Measurements from ENCODE around the gene DCAF17.
A peak's percentile ranks its signal among the peaks of the same experiment; 100 is the strongest.

DCAF17 gene

DNA sequence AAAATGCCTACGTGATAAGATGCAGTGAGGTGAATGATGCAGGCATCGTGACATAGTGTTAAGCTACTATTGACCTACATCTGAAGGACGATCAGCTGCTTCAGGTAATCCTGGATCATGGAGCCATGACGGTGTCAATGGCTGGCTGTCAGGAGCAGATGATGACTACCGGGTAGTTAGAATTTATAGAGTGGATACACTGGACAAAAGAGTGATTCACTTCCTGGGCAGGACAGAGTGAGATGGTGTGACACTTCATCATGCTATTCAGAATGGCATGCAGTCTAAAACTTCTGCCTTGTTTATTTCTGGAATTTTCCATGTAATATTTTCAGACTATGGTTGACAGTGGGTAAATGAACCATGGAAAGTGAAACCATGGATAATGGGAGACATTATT is 29.8 kb upstream of the DCAF17 start:
- no peak overlapping the region for H3K4me3 ChIP-seq (ENCODE audit: low read depth, low read length)
- no peak for DNase-seq (ENCODE audit: low read depth)
- TF ChIP-seq, protein P1, sequence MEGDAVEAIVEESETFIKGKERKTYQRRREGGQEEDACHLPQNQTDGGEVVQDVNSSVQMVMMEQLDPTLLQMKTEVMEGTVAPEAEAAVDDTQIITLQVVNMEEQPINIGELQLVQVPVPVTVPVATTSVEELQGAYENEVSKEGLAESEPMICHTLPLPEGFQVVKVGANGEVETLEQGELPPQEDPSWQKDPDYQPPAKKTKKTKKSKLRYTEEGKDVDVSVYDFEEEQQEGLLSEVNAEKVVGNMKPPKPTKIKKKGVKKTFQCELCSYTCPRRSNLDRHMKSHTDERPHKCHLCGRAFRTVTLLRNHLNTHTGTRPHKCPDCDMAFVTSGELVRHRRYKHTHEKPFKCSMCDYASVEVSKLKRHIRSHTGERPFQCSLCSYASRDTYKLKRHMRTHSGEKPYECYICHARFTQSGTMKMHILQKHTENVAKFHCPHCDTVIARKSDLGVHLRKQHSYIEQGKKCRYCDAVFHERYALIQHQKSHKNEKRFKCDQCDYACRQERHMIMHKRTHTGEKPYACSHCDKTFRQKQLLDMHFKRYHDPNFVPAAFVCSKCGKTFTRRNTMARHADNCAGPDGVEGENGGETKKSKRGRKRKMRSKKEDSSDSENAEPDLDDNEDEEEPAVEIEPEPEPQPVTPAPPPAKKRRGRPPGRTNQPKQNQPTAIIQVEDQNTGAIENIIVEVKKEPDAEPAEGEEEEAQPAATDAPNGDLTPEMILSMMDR (IDR thresholded peaks at IDR 0.05; ENCODE audit: insufficient read depth, low read depth, low read length, missing control alignments): no peak

- DNase-seq (ENCODE audit: low read depth): peak; percentile 45
- H3K4me3 ChIP-seq (ENCODE audit: low read depth, low read length): no peak overlapping the region
- TF ChIP-seq, protein P1 (IDR thresholded peaks at IDR 0.05; ENCODE audit: insufficient read depth, low read depth, low read length, missing control alignments): no peak
Measured at GRCh38 chr2:171404719-171405118, 29.3 kb upstream of the DCAF17 start.

GRCh38 chr2:171405546-171405945 is 28.5 kb upstream of the DCAF17 start:
- TF ChIP-seq, protein P1 (IDR thresholded peaks at IDR 0.05; ENCODE audit: insufficient read depth, low read depth, low read length, missing control alignments): no peak
- H3K4me3 ChIP-seq (ENCODE audit: low read depth, low read length): no peak overlapping the region

GRCh38 chr2:171406044-171406443 is 28.0 kb upstream of the DCAF17 start:
- H3K4me3 ChIP-seq (ENCODE audit: low read depth, low read length): no peak overlapping the region
- TF ChIP-seq, protein P1 (IDR thresholded peaks at IDR 0.05; ENCODE audit: insufficient read depth, low read depth, low read length, missing control alignments): no peak
- peak; percentile 77 for DNase-seq (ENCODE audit: low read depth)

More at GRCh38 chr2:171405546-171405945, 28.5 kb upstream of the DCAF17 start:
- DNase-seq (ENCODE audit: low read depth): no peak

GRCh38 chr2:171407030-171407675 is 26.9 kb upstream of the DCAF17 start:
- TF ChIP-seq, protein P1 (IDR thresholded peaks at IDR 0.05; ENCODE audit: insufficient read depth, low read depth, low read length, missing control alignments): no peak
- DNase-seq (ENCODE audit: low read depth): peak; percentile 88
- H3K4me3 ChIP-seq (ENCODE audit: low read depth, low read length): no peak overlapping the region; the same call in 1 of the 2 replicates

DNA sequence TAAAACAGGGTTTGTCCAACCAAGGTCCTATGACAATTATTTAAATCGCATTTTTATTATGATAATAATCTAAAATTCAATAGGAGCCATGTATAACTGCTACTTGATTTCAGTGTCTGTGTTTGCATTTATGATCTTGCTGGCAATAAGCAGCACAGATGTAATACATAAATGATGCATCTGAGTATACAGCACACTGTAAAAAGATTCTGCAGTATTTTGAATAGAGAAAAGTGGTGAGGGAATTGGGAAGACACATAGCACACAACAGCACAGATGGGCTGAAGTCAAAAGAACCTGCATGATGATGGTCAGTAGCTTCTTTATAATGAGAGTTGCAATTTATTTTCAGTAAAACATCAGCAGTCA is 26.4 kb upstream of the DCAF17 start:
- no peak for DNase-seq (ENCODE audit: low read depth)
- H3K4me3 ChIP-seq (ENCODE audit: low read depth, low read length): no peak overlapping the region; the same call in 1 of the 2 replicates
- TF ChIP-seq, protein P1 (IDR thresholded peaks at IDR 0.05; ENCODE audit: insufficient read depth, low read depth, low read length, missing control alignments): no peak

DNA sequence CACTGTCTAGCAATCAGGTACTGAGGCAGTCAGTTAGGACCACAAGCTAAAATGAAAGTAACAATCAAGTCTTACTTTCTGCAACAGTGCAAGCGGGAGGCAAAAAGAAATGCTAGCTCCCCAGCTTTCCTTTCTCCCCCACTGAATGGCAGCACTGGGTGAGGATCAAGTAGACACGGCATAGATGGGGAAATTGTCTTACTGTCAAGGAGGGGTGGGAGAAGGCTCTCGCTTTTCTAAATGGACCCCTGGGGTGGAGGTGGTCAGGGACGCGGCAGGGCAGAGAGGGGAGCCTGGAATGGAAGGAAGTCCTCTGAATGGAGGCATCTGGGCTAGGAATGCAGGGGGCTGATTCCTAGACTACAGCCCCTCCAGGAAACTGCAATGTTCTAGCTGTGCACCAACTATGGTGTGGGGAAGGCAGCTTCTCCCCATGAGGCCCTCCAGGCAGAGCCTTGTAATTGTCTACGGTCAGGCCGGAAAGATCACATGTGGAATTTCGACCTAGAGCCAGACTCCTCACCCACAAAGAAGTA is 24.5 kb upstream of the DCAF17 start:
- no peak for DNase-seq (ENCODE audit: low read depth)
- TF ChIP-seq, protein P1 (IDR thresholded peaks at IDR 0.05; ENCODE audit: insufficient read depth, low read depth, low read length, missing control alignments): no peak
- no peak overlapping the region for H3K4me3 ChIP-seq (ENCODE audit: low read depth, low read length)

Data from GM12865 (cell line).